Peyer's patch (tissue), 4 donors: ENCODE results near the gene RBM44.

Experiments used
- CTCF ChIP-seq, 6 experiments: fragments of 450-650 bp in 4 of 6; fragments of 200-600 bp in 2 of 6; sonication (generic) in 1 of 6; IDR thresholded peaks; one replicate each; pipeline ENCODE4 v1.5.1; 2017 to 2019; ENCODE audit warnings: antibody characterized with exemption in 6 of 6, mild to moderate bottlenecking in 3 of 6, moderate library complexity in 1 of 6
- POLR2A ChIP-seq, 2 donors: fragments of 450-650 bp; IDR thresholded peaks; one replicate each; pipeline ENCODE4 v1.5.1; 2017; ENCODE audit warnings: antibody characterized with exemption in 2 of 2, mild to moderate bottlenecking in 2 of 2, moderate library complexity in 2 of 2

GRCh38 chr2:237759176-237759575, 39.4 kb upstream of the RBM44 start:
- TF ChIP-seq CTCF (IDR thresholded peaks at IDR 0.05) (no peak), POLR2A (IDR thresholded peaks at IDR 0.05) (no peak)
